ENCODE data around the gene GANAB. TPM values are rescaled to one million over a fixed set of nuclear protein-coding genes. Genes with fewer than 3 reads are reported as not detected.
A peak's percentile ranks its signal among the peaks of the same experiment; 100 is the strongest.

The GANAB gene
- total and polyA plus RNA-seq, 2 of the 13 experiments (the other 11 are each of a cell fraction or from before 2014, with no cell fraction given) = 99.5 to 234 TPM

DNA sequence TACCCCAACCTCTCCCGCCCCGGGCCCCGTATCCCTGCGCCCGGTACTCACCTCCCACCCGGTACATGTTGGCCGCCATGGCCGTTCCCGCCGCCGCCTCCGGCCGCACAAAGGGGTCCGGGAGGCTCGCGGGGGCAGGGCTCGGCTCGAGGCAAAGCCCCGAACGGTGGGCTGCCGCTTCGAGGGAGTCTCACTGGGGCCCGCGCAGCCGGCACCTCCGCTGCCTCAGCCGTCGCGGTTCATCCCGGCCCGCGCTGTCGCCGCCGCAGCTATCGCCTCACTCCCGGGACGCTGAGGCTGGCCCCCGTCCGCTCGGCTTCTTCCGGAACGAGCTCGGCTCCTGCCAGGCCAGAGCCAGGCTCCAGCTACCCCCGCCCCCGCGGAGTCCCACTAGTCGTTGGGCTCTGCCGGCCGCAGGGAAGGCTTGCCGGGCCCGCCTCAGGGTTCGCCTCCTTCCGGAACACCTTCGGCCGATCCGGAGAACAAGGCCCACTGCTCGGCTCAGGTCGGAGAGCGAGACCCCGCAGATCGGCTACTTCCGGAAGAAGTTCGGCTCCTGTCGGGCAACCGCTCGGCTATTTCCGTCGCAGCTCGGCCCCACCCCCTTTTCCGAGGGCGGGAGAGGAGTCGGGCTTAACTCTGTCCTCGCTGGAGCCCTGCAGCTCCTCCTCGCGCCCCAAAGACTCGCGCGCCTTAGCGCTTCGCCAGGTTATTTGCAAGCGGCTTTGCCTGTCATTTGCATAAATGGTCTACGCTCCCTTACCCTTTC is 44.9 kb downstream of the GANAB start, which contains the start of gene MTA2 (continued):
- TF ChIP-seq, protein P1, sequence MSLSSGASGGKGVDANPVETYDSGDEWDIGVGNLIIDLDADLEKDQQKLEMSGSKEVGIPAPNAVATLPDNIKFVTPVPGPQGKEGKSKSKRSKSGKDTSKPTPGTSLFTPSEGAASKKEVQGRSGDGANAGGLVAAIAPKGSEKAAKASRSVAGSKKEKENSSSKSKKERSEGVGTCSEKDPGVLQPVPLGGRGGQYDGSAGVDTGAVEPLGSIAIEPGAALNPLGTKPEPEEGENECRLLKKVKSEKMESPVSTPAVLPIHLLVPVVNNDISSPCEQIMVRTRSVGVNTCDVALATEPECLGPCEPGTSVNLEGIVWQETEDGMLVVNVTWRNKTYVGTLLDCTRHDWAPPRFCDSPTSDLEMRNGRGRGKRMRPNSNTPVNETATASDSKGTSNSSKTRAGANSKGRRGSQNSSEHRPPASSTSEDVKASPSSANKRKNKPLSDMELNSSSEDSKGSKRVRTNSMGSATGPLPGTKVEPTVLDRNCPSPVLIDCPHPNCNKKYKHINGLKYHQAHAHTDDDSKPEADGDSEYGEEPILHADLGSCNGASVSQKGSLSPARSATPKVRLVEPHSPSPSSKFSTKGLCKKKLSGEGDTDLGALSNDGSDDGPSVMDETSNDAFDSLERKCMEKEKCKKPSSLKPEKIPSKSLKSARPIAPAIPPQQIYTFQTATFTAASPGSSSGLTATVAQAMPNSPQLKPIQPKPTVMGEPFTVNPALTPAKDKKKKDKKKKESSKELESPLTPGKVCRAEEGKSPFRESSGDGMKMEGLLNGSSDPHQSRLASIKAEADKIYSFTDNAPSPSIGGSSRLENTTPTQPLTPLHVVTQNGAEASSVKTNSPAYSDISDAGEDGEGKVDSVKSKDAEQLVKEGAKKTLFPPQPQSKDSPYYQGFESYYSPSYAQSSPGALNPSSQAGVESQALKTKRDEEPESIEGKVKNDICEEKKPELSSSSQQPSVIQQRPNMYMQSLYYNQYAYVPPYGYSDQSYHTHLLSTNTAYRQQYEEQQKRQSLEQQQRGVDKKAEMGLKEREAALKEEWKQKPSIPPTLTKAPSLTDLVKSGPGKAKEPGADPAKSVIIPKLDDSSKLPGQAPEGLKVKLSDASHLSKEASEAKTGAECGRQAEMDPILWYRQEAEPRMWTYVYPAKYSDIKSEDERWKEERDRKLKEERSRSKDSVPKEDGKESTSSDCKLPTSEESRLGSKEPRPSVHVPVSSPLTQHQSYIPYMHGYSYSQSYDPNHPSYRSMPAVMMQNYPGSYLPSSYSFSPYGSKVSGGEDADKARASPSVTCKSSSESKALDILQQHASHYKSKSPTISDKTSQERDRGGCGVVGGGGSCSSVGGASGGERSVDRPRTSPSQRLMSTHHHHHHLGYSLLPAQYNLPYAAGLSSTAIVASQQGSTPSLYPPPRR (CRISPR knock-in tag; IDR thresholded peaks at IDR 0.05; ENCODE audit: borderline replicate concordance) = peak; percentile 51; the same call in 1 of the 2 replicates
- TF ChIP-seq KLF6 (CRISPR knock-in tag; IDR thresholded peaks at IDR 0.05) = no peak
- TF ChIP-seq, protein P2, sequence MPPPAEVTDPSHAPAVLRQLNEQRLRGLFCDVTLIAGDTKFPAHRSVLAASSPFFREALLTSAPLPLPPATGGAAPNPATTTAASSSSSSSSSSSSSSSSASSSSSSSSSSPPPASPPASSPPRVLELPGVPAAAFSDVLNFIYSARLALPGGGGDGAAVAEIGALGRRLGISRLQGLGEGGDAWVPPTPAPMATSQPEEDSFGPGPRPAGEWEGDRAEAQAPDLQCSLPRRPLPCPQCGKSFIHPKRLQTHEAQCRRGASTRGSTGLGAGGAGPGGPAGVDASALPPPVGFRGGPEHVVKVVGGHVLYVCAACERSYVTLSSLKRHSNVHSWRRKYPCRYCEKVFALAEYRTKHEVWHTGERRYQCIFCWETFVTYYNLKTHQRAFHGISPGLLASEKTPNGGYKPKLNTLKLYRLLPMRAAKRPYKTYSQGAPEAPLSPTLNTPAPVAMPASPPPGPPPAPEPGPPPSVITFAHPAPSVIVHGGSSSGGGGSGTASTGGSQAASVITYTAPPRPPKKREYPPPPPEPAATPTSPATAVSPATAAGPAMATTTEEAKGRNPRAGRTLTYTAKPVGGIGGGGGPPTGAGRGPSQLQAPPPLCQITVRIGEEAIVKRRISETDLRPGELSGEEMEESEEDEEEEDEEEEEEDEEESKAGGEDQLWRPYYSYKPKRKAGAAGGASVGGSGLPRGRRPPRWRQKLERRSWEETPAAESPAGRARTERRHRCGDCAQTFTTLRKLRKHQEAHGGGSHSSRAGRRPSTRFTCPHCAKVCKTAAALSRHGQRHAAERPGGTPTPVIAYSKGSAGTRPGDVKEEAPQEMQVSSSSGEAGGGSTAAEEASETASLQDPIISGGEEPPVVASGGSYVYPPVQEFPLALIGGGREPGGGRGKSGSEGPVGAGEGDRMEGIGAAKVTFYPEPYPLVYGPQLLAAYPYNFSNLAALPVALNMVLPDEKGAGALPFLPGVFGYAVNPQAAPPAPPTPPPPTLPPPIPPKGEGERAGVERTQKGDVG (CRISPR knock-in tag; IDR thresholded peaks at IDR 0.05; ENCODE audit: borderline replicate concordance) = no peak
- no peak for TF ChIP-seq ZFP36L2 (CRISPR knock-in tag; IDR thresholded peaks at IDR 0.05)
- no peak for TF ChIP-seq SUZ12 (IDR thresholded peaks at IDR 0.05; ENCODE audit: low read depth, low read length)
- no peak for TF ChIP-seq ZMYM3 (CRISPR knock-in tag; IDR thresholded peaks at IDR 0.05)
- TF ChIP-seq NCOA2 (CRISPR knock-in tag; IDR thresholded peaks at IDR 0.05) = no peak
- TF ChIP-seq SP1 (IDR thresholded peaks at IDR 0.05) = no peak
- peak; percentile 81; the same call in 1 of the 2 replicates for TF ChIP-seq SP1 (CRISPR knock-in tag; IDR thresholded peaks at IDR 0.05)
- TF ChIP-seq ZNF331 (CRISPR knock-in tag; IDR thresholded peaks at IDR 0.05) = peak; percentile 62; the same call in 1 of the 2 replicates
- TF ChIP-seq JUND (CRISPR knock-in tag; IDR thresholded peaks at IDR 0.05) = no peak
- TF ChIP-seq, protein P3, sequence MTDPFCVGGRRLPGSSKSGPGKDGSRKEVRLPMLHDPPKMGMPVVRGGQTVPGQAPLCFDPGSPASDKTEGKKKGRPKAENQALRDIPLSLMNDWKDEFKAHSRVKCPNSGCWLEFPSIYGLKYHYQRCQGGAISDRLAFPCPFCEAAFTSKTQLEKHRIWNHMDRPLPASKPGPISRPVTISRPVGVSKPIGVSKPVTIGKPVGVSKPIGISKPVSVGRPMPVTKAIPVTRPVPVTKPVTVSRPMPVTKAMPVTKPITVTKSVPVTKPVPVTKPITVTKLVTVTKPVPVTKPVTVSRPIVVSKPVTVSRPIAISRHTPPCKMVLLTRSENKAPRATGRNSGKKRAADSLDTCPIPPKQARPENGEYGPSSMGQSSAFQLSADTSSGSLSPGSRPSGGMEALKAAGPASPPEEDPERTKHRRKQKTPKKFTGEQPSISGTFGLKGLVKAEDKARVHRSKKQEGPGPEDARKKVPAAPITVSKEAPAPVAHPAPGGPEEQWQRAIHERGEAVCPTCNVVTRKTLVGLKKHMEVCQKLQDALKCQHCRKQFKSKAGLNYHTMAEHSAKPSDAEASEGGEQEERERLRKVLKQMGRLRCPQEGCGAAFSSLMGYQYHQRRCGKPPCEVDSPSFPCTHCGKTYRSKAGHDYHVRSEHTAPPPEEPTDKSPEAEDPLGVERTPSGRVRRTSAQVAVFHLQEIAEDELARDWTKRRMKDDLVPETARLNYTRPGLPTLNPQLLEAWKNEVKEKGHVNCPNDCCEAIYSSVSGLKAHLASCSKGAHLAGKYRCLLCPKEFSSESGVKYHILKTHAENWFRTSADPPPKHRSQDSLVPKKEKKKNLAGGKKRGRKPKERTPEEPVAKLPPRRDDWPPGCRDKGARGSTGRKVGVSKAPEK (CRISPR knock-in tag; IDR thresholded peaks at IDR 0.05; ENCODE audit: borderline replicate concordance) = 0 out of 2 replicates have a peak, but pooled peaks have one; percentile 34
- TF ChIP-seq ZNF550 (CRISPR knock-in tag; IDR thresholded peaks at IDR 0.05; ENCODE audit: borderline replicate concordance) = peak; percentile 62; the same call in 1 of the 2 replicates
- 0 out of 2 replicates have a peak, but pooled peaks have one; percentile 75 for TF ChIP-seq ZNF558 (CRISPR knock-in tag; IDR thresholded peaks at IDR 0.05; ENCODE audit: borderline replicate concordance)
- TF ChIP-seq YEATS2 (CRISPR knock-in tag; IDR thresholded peaks at IDR 0.05; ENCODE audit: borderline replicate concordance) = peak; percentile 91; the same call in 1 of the 2 replicates
- TF ChIP-seq SMYD3 (CRISPR knock-in tag; IDR thresholded peaks at IDR 0.05) = no peak
- no peak for TF ChIP-seq ZNF12 (CRISPR knock-in tag; IDR thresholded peaks at IDR 0.05)
- TF ChIP-seq ZNF335 (CRISPR knock-in tag; IDR thresholded peaks at IDR 0.05) = no peak
- TF ChIP-seq ESRRA (CRISPR knock-in tag; IDR thresholded peaks at IDR 0.05; ENCODE audit: low read depth) = no peak; the same call in 1 of the 2 replicates
- TF ChIP-seq ZFY (CRISPR knock-in tag; IDR thresholded peaks at IDR 0.05) = peak; percentile 85
